ENCODE measurements around the gene SCMH1.
"Not testable (repeated sequence)": the region's sequence is repeated elsewhere in the genome, so short reads cannot be mapped to it uniquely, and the experiment has no call there.

SCMH1 gene

GRCh38 chr1:41246568-41246967, 4.5 kb upstream of the SCMH1 start:
- no peak for FAIRE-seq

- FAIRE-seq, result no peak
Observed at GRCh38 chr1:41245659-41246058, 3.6 kb upstream of the SCMH1 start.

GRCh38 chr1:41243079-41243385, 926 bp upstream of the SCMH1 start:
- FAIRE-seq, result no peak

GRCh38 chr1:41242342-41243078, 404 bp upstream of the SCMH1 start:
- no peak for FAIRE-seq

GRCh38 chr1:41241354-41241748, 755 bp downstream of the SCMH1 start:
- FAIRE-seq, result no peak

- no peak for FAIRE-seq
Observed at GRCh38 chr1:41240781-41241353, 1.2 kb downstream of the SCMH1 start.

- no peak for FAIRE-seq
Observed at GRCh38 chr1:41239988-41240610, 2.0 kb downstream of the SCMH1 start.

GRCh38 chr1:41238311-41238988, 3.7 kb downstream of the SCMH1 start:
- FAIRE-seq, result no peak

- no peak for FAIRE-seq
Observed at GRCh38 chr1:41236781-41237180, 5.3 kb downstream of the SCMH1 start.

GRCh38 chr1:41235893-41236292, 6.2 kb downstream of the SCMH1 start:
- no peak for FAIRE-seq

- no peak for FAIRE-seq
Observed at GRCh38 chr1:41233708-41234107, 8.4 kb downstream of the SCMH1 start.

- FAIRE-seq, result no peak
Observed at GRCh38 chr1:41232305-41232704, 9.8 kb downstream of the SCMH1 start.

- FAIRE-seq, result no peak
Observed at GRCh38 chr1:41230656-41231055, 11.4 kb downstream of the SCMH1 start.

GRCh38 chr1:41229219-41229618, 12.9 kb downstream of the SCMH1 start:
- not testable (repeated sequence) for FAIRE-seq

- FAIRE-seq, result no peak
Observed at GRCh38 chr1:41226815-41227434, 15.2 kb downstream of the SCMH1 start.

GRCh38 chr1:41225495-41225894, 16.6 kb downstream of the SCMH1 start:
- FAIRE-seq, result no peak

GRCh38 chr1:41222496-41222895, 19.6 kb downstream of the SCMH1 start:
- no peak for FAIRE-seq

- FAIRE-seq, result no peak
Observed at GRCh38 chr1:41221995-41222394, 20.1 kb downstream of the SCMH1 start.

- FAIRE-seq, result no peak
Observed at GRCh38 chr1:41218152-41218551, 24.0 kb downstream of the SCMH1 start.

- FAIRE-seq, result no peak
Observed at GRCh38 chr1:41217441-41217840, 24.7 kb downstream of the SCMH1 start.

GRCh38 chr1:41215623-41216022, 26.5 kb downstream of the SCMH1 start:
- no peak for FAIRE-seq

GRCh38 chr1:41213341-41213740, 28.8 kb downstream of the SCMH1 start:
- no peak for FAIRE-seq

GRCh38 chr1:41211608-41212007, 30.5 kb downstream of the SCMH1 start:
- FAIRE-seq, result not testable (repeated sequence)

GRCh38 chr1:41207053-41207452, 35.1 kb downstream of the SCMH1 start:
- not testable (repeated sequence) for FAIRE-seq
